GM21619 (cell line): ENCODE measurements around the gene ADAM33.

Source experiments
- ATAC-seq: cut with Tn5 transposase; IDR thresholded peaks from one replicate; pipeline ENCODE4 v1.9.1; 2021; ENCODE audit not compliant: unreplicated experiment

Gene ADAM33

DNA sequence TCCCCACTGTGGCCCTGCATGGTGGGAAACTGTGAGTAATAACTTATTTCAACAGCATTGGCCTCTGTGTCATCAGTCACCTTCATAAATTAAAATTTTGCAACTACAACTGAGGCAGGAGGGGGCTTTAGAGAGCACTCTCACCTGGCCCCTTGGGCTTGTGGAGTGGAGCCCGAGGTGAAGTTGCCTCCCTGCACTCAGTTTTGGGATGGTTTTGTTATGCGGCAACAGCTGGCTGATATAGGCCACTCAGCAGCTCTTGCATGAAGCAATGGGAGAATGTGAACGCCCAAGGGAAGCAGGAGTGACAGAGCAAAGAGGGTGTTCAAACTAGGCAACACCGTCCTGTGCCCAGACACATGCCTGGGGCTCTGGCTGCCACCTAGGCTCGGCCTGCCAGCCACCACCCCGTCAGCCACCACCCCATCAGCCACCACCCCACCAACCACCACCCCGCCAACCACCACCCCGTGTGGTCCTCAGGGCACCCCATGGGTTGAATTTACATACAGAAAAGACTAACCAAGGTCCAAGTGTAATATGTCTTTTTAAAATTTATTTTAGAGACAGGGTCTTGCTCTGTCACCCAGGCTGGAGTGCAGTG lies 14.3 kb downstream of the ADAM33 start:
- no peak for ATAC-seq

DNA sequence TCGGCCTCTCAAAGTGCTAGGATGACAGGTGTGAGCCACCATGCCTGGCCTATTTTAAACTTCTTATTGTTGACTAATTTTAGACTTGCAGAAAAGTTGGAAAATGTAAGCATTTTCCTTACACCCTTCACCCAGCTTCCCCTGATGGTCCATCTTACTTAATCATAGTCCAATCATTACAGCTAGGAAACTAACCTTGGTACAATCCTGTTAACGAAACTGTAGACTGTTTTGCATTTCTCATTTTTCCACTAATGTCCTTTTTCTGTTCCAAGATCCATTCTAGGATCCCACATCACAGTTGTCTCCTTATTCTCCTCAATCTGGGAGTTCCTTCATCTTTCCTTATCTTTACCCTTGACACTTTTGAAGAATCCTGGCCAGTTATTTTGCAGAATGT lies 18.0 kb downstream of the ADAM33 start:
- no peak for ATAC-seq

DNA sequence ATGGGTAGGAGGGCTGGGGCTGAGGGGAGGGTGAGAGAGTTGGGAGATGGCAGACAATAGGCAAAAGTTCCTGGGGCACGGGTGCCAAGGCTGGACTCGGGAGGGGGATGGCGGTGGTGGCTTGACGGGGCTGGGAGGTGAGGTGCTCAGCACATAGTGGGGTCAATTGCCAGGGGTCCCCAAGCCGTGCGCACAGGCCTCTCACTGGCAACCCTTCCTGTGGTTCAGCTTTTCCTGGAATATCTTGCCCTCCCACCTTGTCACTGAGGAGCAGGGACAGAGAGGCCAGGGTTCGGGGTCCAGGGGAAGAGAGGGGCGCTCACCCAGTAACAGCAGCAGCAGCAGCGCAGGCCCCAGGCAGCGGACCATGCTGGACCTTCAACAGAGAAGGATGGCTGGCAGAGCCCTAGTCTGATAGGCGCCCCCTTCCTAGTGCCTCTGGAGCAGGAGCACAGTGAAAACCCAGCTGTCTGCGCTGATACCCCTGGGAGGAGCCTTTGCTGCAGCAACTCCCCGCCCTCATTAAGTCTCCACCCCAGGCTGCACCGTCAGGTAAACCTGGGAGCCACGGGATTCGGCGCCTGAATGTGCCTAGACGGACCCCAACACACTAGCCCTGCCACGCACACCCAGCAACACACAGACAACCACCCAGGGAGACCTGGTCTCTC lies 18.6 kb downstream of the ADAM33 start, which contains the start of gene GFRA4:
Gene GFRA4 (minus strand): TSS at position 369 of the 671 bp plus-strand sequence. CDS start 0 bp downstream, at position 369.
- ATAC-seq: no peak

DNA sequence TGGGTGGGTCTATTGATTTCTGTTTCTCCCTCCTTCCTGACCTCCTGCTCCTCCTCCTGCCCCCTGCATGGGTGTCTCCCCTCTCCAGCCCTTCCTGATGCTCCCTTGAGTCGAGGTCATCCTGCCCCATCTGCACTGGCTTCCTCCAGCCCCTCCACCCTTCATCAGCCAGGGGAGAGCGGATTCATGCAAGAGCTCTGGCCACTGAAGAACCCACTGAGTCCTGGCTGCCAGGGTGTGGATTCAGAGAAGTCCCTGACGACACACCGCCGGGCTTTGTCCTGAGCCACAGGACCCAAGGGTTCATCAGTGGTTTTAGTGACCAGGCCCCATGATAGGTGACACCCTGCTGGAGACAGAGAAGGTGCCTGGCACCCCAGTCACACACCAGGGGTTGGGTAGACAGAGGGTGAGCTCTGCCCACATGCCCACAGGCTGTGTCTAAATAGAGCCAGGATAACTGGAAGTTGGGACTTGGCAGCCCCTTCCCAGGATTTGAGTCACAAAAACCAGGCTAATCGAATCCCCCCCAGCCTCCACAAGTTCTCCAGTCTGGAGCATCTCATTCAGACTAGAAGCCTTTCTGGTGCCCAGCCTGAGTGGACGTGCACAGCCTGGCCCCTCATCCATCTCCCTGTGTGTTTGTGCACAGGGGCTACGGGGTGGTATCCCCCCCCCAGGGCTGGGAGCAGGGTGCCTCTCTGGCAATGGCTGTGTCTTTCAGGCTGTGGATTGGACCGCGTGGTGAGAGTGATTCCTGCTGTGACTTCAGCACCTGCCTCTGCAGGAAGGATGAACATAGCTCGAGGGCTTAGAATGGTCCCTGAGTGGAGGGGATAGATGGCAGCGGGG lies 19.8 kb downstream of the ADAM33 start:
- no peak for ATAC-seq

DNA sequence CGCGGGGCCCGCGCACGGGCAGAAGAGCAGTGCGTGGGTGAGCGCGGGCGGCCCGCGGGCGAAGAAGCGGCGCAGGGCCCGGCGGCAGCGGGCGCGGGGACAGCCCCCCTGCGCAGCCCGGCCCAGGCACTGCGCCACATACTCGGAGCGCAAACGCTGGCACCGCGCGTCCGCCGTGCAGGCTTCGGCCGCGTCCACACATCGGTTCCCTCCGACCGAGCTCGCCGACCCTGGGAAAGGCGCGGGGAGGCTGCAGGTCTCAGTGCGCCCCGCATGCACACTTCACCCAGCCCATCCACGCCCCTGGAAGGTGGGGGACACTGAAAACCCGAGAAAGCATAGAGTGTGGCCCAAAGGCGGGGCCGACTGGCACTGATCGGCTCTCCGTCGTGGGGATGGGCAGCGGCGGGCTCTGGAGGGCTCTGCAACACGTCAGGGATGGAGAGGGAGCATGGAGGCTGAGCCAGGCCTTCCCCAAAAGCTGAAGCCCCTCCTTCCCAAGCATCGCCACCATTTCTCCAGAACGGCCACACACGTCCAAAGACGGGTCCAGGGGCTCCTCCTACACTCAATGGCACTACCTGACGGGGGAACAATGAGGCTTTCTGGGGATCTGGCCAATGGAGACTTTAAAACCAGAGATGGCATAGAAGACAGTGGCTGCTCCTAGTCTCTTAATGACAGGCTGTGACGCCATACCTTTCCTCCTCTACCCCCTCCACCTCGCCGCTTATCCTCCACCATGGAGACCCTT lies 20.6 kb downstream of the ADAM33 start:
- no peak for ATAC-seq

DNA sequence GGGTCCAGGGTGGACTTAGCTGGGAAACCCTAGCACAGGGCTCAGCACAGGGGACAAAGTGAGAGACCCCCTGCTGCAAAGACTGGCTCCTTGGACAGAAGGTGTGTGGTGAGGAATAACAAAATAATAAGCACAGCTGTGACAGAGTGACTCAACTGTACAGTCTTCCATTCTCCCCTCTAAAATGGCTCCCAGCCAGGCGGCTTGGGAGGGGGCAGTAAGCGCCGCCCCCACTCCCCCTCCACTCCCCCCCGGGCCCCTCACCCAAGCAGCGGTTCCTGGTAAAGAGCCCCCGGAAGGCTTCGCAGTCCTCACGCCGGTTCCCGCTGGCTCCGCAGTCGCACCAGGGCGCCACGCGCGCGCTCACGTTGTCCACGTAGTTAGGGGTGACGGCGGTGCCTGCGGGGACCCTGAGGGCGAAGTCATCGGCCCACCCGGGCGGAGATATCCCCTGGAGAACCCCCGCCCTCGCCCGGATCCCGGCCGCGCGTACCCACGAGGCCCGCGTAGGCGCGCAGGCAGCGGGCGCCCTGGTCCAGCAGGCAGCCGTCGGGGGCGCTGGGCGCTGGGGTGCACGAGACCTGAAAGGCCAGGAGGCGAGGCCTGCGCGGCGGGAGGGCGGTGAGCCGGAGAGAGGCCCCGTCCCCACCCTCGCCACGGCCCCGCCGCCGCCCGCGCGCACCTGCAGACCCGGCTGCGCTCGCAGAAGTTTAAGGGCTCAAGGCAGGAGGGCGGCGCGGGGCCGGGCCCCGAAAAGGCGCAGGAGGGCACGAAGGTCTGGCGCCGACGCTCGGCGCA lies 21.3 kb downstream of the ADAM33 start:
- no peak for ATAC-seq

DNA sequence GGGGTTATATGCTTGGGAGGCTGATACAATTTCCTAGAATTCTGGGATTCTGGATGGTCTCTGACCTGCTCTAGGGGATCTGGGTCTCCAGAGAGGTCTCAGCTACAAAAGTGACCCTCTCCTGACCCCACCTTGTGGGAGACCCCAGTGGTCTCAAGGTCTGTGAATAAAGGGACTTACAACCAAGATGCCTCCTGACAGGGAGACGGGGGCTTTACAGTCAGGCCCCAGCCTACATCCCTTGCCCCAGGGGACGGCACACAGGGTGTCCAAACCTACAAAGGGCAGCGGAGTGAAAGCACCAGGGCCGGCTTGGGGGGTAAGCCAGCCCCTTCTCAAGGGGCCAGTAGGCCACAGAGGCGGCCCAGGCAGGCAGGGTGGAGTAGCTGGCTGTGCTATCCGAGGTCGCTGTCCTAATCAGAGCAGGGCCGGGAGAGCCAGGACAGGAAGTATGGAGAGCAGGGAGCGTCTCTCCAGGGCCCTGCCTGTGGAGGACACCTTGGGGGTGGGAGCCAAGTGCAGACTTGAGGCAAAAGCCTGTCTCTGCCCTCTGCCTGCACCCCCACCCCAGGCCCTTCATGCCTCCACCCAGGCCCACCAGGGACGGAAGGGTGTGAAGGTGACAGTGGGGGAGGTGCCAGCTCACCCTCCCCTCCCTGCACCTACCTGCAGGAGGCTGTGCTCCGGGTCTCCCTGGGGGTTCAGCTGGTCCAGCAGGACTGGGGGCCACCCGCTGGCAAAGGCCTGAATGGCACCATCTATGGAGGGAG lies 22.1 kb downstream of the ADAM33 start:
- ATAC-seq: no peak

DNA sequence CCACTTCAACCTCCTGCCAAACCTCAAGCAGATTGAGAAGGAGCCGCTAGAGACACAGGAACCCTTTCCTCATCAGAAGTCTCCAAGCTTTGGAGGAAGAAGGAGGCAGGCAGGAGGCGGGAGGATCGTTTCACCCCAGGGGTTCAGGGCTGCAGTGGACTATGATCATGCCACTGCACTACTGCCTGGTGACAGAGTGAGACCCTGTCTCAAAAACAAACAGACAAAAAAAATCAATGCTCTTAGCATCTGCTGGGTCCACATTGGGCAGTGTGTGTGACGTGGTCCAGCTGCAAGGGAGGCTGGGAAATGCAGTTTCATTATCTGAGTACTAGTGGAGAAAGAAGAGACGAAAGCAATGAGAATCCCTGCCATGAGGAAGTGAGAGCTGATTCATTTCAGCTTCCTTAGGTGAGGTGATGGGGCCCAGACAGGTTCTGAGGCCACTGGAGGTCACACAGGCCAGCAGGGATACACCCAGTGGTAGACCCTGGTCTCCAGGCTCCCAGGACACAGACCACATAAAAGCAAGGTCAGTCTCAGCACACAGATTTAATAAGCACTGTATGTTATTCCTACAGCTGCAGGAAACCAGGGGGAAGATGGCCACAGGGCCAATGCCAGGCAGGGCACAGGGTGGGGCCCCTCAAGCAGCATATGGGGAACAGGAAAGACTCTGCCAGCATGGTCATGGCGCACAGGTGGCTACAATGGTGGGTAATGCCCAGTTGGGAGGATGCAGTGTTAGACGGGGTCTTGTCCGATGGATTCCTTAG lies 22.9 kb downstream of the ADAM33 start:
- ATAC-seq: peak; percentile 94

DNA sequence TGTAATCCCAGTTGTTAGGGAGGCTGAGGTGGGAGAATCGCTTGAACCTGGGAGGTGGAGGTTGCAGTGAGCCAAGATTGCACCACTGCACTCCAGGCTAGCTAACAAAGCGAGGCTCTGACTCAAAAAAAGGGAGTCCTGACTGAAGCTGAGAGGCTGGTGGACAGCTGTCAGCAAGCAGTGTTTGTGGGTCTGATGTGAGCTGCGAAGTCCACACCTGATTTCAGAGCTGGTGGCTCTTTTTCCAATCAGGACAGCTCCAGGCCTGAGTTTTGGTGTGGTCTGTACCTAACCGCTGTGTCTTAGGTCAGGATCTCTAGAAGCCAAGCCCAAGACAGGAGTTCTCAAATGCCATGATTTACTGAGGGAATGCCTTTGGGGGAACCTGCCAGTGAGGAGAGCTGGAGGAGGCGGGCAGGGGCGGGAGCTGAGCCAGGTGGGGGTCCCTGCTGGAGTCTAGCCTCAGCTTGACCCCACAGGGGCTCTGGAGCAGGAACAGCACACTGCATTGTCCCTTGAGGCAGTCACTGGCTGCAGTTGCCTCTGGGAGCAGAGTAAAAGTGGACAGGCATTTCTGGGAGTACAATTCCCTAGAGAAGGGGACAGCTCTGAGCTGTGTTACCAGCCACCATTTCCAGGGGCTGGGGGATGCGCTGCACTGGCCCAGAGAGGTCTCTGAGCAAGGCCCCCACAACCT lies 23.6 kb downstream of the ADAM33 start:
- no peak for ATAC-seq

DNA sequence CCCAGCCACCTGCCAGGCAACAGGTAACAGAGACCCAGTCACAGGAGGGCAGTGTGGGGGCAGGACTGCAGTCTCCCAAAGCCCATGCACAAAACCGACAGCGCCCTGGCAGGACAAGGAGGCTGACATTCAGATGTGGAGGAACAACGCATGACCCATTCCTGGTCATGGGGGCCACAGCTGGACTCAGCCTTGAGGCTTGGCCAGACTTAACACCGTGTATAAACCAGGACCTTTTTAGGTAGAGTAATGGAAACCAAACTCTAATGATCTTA lies 26.7 kb downstream of the ADAM33 start:
- no peak for ATAC-seq

DNA sequence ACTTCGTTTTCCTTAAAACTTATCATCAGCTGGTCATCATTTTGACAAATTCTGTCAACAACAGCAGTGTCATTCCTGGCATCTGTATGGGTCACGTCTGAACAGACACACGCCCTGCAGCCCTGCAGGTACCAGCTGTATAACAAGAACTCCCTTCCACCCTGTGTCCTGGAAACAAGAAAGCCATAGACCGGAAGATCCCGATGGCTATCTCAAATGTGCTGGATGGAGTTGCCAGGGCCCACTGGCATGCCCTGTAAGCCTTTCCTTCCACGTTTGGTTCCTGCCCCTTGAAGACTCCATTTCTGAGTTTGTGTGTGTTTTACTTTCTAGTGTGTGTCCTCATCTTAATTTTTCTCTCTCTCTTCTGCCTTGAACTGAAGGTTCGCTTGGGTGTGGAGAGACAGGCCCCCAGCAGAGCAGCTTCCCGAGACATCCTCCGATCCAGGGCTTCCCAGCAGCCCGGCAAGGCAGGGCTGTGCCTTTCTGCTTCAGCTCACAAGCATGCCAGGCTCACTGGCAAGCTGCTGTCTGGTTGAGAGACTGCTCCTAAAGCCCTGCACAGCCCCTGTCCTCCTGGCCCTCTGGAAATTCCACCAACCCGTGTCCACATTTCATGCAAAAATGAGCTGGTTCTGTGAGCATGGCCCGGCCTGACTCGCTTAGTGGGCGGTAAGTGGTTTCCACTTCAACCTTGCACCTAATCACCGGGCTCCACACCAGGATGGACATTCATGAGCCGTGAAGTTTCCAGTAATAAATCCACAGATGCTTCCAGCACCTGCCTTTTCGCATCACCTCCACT lies 27.3 kb downstream of the ADAM33 start:
- no peak for ATAC-seq

DNA sequence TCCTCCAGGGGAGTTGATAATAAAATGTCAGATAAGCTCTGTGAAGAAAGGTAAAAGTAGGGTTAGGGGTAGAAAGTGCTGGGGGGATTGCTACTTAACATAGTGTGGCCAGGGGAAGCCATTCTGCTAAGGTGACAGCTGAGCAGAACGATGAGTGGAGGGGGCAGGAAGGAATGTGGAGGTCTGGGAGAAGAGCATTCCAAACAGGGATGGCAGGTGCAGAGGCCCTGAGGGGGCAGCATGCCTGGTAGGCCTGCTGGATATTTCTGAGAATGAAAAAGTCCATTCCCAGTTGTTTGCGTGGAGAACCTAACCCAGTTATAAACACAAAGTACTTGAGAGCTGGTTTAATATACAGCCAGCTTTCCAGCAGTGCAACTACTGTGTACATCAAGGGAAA lies 27.9 kb downstream of the ADAM33 start:
- no peak for ATAC-seq

DNA sequence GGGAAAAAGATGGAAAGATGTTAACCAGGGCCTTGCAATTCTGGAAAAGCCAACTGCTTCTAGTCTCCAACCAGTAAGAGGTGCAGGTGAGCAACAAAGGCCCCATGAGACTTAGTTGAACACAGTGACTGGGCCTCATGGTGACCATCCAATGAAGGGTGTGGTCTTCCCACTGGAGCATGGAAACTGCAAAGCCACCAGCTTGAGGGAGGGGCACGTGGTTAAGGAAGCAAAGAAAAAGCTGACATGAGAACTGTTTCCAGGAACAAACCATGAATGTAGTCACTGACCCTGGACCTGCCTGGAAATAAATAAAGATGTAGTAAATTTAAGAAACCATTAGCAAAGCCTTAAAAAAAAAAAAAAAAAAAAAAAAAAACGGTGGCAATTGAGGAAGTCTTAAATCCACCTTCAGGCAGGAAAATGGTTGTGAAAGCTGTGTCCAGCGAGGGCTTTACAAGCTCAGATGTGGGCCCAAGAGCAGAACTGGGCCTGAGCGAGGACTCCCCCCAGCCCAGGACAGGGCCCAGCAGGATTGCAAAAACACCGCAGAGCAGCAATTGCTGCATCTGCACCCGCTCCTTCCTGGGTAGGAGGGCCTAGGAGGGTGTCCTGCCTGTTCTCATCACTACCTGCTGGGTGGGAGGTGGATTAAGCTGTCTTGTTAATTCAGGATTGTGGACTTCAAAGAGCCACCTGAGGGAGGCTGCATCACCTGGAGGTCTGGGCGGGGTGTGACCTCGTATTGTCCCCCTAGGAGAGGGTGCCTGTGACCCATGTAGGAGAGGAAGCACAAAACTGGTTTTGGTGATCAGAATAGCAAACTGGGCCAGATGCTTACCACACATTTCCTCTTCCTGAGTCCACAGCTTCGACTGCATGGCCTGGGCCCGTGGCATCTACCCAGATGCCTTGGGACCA lies 28.9 kb downstream of the ADAM33 start:
- no peak for ATAC-seq

DNA sequence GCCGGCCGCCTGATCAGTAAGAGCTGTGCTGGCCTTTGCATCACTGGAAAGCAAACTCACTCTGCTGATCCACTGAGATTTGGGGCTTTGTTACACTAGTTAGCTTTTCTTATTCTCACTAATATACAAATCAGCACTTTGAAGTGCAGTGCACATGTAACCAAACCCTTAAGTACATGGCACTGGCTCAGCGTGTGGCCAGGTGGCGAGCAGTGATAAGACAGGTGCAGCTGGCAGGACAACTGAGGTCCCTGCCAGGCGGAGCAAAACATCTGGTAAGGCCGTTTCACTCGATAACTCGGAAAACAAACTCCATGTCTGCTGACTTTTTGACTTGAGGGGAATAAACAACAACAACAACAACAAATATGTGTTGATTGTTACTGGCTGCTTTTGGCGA lies 29.6 kb downstream of the ADAM33 start:
- no peak for ATAC-seq

DNA sequence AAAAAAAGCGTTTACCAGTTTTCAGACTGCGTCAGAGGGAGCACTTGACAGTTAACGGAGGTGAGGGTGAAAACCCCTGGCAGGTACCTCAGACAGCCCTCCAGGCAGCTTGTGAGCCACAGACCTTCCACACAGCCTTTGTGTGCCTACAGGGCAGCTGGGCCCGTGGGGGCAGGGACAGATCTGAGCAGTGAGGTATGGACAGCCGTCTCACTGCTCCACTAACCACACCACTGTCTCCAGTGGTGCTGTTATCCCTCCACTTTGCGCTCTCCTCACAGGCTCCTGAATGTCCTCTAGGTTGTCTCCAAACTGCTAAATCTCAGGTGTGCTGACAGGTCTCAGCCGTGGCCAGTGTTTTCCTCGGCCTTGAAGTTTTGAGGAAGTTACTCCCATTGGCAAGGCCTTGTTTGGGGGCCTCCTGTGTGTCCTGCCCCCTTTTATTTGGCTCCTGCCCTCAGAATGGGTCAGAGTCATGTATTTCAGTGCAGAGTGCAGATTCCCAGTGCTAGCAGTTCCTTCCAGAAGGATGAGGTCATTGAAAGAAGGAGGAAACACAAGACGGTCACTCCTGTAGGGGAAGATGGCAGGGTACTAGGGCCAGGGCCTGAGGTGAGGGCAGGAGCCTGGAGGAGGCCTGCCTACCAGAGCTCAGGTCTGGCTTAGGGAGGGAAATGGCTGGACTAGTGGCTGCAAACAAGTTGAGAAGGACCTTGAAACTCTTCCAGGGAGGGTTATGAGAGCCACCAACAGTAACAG lies 30.4 kb downstream of the ADAM33 start:
- no peak for ATAC-seq

DNA sequence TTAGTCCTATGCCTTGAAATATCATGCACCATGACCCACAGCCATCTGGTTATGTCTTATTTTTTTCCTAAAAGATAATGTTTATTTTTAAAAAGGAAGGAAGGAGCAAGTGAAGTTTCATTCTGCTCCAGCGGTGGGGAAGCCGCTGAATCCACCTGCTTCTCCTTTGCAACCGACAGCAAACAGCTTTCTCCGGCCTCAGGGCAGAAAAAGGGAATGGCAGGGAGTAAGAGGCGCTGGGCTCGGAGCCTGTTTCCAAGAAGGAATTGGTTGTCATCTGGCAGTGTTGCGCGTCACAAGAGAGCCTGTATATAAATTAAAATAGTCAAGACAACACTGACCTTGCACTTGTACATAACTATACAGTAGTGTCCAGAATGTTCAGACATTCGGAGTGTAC lies 32.9 kb downstream of the ADAM33 start:
- no peak for ATAC-seq
